HG02938 (cell line): ENCODE results near the gene ELP1.
A peak's percentile ranks its signal among the peaks of the same experiment; 100 is the strongest.

Experiments
- ATAC-seq: cut with Tn5 transposase; IDR thresholded peaks from one replicate; pipeline ENCODE4 v1.9.1; 2021; ENCODE audit warnings: mild to moderate bottlenecking, moderate library complexity; ENCODE audit not compliant: unreplicated experiment

ELP1 gene

DNA sequence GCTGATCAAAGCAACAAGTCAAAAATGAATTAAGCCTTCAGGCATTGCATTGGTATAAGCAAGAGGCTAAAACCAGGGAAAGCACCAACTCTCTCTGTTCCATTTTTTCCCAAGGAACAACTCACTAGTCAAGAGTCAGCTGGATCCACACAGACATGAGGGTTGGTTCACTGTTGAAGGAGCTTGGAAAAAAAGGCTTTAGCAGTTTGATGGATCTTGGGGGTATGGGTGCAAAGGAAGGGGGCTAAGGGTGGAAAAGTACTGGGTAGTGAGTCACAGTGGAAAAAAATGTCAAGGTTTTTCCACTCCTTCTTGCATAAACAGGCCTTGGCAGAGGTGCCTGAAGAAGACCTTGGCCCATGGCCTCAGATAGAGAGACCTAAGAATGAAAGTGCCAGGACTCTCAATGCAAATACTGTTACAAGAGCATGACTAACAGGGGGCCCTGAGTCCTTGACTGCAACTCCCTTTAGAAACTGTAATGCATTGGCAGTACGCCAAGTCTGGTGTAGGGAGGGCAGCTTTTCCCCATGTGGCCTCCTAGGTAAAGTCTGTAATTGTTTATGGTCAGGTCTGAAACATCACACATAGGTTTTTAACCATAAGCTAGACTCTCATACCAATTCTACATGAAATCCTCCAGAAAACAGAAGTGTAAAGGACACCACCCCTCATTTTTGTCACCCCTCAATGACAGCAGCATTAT lies 48.1 kb downstream of the ELP1 start:
- ATAC-seq, result peak; percentile 99

DNA sequence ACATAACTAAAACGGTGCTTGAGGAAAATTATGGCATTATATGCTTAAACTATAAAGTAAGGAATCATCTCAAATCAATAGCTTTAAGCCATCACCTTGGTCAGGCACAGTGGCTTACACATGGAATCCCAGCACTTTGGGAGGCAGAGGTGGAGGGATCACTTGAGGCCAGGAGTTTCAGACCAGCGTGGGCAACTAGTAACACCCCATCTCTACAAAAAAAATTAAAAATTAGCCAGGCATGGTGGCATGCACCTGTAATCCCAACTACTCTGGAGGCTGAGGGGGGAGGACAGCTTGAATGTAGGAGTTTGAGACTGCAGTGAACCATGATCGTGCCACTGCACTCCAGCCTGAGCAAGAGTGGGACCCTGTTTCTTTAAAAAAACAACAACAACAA lies 49.2 kb downstream of the ELP1 start:
- no peak for ATAC-seq

DNA sequence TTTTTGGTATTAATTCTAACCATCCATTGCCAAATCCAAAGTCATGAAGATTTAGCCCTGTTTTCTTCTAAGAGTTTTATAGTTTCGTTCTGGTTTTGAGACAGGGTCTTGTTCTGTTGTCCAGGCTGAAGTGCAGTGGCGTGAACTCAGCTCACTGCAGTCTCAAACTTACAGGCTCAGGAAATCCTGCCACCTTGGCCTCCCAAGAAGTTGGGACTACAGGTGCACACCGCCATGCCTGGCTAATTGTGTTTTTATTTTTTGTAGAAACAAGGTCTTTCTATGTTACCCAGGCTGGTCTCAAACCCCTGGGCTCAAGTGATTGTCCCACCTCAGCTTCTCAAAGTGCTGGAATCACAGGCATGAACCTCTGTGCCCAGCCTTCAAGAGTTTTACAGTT lies 50.8 kb downstream of the ELP1 start:
- ATAC-seq, result no peak

DNA sequence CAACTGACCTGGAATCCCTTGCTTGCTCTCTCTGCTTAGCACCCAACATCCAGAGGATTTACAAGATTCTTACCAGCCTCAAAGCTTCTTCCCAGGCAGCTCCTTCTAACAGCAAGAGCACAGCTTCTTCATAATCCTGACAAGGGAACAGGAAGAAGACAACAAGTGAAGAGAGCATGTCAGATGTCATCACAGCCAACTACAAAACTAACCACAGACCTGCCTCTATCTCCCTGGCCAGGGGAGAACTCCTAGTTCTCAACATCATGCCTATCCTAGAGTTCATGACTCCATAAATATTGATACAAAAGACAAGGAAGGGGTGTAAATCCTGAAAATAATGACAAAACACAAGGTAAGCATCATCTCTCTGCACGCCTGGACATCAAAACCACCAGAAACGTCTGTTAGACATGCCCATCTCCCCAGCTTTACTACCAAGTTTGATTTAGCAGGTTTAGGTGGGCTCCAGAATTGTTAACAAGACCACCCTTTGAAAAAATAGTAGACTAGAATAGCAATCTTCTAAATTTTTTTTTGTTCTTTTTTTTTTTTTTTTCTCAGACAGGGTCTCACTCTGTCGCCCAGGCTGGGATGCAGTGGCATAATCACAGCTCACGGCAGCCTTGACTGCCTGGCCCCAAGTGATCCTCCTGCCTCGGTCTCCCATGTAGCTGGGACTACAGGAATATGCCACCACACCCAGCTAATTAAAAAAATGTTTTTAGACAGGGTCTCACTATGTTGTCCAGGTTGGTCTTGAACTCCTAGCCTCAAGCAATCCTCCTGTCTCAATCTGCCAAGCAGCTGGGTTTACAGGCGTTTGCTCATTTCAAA lies 51.7 kb downstream of the ELP1 start:
- ATAC-seq, result no peak

DNA sequence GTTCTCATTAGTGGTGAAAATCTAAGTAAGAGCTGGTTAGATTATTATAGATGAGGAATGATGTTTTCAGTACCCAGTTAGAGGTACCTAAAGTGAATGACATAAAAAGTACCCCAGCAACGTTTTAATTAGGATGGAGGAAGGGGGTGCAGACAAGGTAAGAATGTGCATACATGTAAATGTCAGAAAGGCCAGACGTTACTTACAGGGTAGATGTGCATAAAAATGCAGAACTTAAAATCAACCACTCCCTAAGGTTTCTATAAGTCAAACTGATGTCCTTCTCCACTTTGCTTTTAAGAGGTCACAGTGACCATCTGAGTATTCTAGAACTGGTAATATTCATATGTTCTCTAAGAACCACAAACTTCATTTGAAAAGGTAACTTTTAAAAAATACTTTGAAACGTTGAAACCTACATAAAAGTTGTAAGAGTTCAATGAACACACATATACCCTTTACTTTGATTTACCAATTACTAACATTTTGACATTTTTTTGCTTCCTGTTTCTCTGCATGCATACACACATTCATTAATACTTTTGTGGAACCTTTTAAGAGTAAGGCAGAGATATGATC lies 53.1 kb downstream of the ELP1 start:
- no peak for ATAC-seq

DNA sequence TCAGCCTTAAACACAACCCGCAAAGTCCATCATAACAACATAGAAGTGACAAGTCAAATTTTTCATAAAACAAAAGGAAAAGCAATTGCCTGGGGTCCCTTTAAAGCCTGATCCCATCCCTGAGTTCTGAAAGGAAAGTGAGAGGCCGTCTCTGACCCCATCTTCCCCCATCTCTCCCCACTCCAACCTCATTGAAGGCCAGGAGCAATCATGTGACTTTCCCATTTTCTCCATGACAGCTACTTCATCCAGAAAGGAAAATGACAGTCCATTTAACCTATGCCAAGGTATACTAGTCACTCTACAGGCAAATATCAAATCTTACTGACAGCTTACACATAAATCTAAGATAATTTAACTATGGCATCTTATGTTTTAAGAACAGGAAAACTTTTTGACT lies 56.4 kb downstream of the ELP1 start:
- no peak for ATAC-seq

DNA sequence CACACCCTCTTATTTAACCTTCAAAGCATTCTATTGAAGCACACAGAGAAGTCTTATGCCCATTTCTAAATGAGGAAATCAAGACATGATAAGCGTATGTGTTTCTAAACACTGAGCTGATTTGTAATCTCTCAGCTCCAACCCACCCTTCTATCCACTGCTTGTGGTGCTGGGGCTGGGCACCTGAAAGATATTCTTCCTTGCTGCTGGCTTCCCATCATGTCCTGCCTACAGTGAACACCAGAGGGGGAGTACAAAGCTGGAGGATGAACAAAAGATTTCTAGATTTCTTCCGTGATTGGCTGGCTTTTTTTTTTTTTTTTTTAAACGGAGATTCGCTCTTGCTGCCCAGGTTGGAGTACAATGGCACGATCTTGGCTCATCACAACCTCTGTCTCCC lies 57.5 kb downstream of the ELP1 start:
- no peak for ATAC-seq

DNA sequence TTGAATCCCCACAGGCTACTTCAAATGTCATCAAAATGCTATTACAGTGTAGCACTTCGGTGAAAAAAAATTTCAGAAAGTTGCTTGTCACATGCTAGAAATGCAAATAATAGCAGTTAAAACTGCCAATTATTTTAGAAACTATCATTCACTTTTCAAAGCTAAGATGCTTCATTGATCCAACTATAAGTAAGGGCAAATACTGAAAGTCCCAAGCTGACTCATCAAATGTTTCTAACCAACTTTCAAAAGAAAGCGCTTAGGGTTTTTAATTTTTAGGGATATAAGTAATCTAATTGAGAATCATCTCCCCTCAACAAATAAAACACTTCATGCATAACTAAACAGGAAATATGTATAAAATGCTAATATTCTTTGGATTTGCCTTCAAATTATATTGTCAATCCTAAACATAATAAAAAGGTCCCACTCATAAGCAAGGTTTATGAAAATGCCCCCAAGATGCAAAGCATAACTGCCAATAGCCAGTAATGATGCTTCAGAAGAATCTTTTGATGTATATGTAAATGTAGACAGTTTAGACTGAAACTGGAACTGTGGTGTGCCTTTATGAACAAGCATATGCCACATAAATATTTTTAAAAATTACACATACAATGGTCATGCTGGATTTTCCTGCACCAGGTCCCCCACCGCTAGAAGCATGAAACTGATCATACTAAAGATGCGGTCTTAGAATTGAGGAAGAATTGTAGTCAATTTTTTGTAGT lies 59.7 kb downstream of the ELP1 start:
- ATAC-seq, result no peak

DNA sequence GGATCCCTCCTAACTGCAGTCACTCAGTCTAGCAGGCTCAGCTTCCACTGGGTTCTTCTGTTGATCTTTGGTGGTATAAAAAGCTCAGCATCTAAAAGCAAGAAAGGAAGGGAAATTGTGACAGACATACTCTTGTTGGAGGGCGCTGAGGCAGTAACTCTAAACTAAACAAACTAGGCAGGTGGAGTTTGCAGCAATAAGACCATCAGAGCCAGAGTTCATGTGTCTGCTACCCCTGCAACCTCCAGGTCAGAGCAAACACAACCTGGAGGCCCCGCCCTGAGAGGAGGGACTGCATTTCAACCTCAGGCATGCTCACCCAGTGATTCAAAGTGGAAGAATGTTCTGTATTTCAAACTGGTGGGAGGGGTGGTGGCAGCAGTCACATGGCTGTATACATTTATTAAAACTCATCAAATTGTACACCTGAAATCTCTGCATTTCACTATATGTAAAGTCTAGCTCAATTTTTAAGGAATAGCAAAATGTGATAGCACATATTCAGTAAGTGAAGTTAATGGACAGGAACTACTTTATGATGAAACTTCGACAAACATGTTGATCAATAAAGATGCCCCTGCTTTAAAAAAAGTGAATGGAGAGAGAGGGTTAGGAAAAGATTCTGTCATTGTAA lies 64.7 kb downstream of the ELP1 start:
- ATAC-seq, result no peak

DNA sequence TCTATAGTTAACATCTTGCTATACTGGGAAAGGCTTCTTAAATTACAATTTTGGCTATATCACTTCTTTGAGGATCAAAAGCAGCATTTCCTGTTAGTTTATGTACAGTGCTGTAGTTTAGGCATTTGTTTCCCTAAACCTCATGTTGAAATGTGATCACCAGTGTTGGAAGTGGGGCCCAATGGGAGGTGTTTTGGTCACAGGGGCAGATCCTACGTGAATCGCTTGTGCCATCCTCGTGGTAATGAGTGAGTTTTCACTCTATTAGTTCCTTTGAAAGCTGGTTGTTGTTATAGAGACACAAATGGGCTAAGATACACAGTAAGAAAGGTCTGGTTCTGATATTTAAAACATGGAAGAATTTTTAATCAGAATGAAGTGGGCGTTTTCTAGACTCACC lies 66.1 kb downstream of the ELP1 start:
- no peak for ATAC-seq

DNA sequence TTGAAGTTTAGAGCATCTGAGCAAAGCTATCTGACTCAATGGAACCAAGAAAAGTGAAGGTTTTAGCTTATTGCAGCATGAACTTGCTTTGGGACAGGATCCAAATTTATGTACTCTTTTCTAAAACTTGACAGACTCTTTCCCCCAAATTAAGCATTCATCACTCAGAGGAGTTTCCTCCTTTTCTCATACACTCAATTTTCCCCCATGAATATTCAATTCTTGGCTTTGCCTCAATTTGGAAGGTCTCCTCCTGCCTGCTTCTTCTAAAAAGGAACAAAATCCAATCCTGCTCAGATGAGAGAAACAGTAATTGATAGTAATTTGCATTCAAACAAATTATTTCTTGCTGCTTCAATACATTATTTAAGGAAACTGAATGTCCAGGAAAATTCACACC lies 66.8 kb downstream of the ELP1 start:
- ATAC-seq, result no peak

DNA sequence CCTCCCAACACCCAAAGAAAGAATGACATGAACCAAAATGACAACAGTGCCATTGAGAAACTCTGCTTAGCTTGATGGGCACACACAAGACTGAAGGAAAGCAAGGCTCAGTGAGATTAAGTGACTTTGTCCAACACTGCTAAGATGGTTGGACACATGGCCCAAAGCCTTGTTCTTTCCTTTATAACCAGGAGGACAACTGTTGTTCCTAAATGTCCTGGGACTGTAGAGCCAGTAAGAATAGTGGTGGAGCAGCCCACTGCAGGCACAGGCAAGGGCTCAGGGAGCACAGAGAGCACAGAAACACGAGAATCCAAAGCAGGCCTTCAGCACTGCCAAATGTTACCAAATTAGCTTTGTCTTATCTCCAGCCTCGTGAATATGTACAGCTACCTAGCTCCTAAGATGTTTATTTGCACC lies 67.9 kb downstream of the ELP1 start:
- no peak for ATAC-seq

DNA sequence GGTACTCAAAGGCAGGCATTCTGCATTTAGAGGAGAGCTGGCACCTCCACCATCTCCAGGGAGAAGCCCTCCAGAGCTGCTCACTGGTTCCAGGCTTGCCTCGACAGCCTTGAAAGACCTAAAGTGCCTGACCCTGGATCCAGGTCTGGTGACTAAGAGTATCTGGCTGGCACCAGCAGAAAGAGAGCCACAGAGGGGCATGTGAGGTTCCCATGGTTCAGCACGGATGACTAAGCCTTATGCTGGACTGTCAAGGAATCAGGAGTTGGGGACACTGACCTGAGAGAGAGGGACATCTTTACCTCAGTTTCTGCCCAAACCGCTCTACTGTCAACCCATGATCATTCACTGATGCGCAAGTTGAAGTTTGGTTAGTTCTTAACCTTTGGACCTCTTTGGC lies 68.9 kb downstream of the ELP1 start:
- ATAC-seq, result no peak

DNA sequence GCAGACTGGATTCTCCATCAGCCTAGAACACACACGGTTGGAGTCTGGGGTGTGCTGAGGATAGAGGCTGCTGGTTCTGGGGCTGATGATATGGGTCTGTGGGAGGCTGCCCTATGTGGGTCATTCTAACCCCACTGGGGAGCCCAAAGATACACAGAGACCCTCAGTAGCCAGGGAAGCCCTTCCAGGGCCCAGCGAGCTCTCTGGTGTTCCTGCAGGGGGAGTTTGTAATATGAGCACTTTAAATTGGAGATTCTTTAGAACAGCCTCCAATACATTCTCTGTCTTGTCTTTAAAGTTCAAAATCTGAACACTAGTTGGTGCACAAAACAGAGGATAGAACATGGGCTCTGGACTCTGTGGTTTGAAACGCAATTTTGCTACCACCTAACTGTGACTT lies 69.5 kb downstream of the ELP1 start:
- no peak for ATAC-seq

DNA sequence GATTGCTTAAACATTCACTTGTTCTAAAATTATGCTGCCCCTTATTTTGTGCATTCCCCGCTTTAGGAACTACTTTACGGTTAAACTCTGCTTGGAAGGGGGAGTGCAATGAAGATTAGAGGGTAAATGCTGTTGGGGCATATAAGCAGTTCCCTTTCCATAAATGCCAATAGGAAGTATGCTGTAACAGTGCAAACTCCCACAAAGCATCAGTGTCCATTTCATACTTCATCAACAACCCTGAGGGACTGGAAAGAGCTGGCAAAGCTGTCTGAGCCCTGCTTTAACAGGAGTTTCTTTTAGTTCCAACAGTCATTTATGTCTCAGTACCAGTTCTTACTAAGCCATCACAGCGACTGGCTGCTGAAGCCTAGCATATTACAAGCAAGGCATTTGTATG lies 70.0 kb downstream of the ELP1 start:
- no peak for ATAC-seq

DNA sequence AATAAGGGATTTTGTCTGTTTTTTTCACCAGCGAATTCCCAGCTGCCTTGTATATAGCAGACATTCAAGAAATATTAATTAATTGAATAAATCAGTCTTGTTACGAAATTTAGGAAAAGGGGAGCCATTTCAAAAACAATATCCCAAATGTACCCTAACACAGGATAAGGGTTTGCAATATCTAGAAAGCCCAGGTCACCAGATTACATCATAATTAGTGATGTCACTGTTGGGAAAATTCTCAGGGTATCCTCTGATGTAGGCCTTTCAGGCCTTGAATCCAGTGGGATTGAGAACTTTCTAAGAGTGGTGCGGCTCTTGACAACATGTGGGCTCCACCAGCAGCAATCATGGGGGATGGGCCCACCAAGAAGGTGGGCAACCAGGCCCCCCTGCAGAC lies 71.9 kb downstream of the ELP1 start, which contains the start of gene ACTL7A:
ACTL7A (plus strand) TSS at position 270 of the 400 bp plus-strand sequence; CDS start at position 327, 57 bp downstream.
- no peak for ATAC-seq

DNA sequence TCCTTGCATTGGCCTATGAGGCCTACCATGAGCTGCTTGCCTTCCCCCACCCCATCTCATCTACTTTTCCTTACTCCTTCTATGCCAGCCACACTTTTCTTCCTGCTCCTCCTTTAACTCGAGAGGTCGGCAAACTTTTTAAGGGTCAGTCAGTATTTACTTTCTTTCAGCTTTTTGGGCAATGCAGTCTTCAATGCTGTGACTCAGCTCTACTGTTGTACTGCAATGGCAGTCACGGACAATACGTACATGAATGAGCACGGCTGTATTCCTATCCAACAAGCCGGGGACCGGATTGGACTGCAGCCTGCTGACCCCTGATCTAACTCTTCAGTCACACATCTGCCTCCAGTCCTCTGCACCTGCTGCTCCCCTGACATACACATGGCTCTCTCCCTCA lies 72.5 kb downstream of the ELP1 start:
- no peak for ATAC-seq

DNA sequence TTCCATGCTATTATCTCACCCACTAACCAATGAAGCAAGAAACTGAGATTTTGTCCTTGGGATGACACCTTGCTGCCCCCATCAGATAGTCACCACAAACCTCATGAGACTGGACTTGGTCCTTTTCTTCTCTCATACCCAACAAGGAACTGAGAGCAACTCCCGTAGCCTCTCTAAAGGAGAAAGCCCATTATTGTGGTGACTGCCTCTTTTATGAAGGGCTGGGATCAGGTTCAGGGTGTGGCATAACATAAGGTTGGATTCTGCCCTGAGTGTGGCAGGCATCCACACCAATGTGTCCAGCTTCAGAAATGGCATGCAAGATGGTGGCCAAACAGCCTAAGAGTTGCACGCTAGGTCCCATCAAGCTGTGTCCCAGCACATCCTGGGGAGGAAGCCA lies 73.2 kb downstream of the ELP1 start:
- no peak for ATAC-seq

DNA sequence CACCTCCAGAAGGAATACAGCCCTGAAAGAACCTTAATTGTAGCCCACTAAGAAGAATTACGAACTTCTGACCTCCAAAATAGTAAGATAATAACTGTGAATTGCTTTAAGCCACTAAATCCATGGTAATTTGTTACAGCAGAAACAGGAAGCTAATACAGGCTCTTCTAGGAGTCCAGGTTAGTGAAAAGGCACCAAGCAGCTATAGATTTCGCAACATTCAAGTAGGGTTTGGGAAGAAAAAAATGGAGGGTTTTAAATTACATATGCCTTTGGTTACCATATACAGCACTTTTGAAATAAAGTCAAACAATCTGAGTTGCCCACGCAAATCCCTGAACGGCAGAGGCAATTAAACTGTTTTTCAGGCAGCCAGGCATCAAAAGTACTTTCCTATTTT lies 73.6 kb downstream of the ELP1 start:
- no peak for ATAC-seq

DNA sequence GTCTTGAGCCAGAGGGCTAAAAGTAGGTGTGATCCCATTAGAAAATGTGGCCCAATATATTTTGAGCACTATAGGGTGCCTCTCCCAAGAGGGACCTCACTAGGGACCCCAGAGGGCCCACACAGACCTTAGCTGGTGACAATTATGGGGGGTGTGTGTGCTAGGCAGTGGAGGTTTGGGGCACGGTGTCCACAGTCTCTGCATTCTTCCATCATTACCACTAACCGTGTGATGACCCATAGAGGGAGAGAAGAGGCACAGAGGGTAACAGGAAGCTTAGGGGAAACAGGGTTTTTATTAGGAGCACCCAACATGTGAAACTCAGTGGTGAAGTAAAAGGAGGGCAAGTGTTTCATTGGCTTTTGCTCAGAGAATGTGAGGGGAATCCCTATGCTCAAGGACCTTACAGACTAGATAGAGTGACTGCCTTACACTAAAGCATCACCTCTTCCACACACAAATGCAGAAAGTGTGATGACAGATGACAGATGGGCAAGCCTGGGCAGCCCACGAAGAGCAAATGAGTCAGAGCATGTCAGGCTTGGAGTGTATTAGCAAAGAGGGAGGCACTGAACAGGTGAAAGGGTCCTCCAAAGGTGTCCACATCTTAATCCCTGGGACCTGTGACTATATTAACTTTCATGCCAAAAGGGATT lies 74.3 kb downstream of the ELP1 start:
- peak; percentile 56 for ATAC-seq
